C4-2B (cell line): ENCODE measurements around the gene ELOVL2.
A peak's percentile ranks its signal among the peaks of the same experiment; 100 is the strongest.

Source experiments
- H3K27ac ChIP-seq: fragments of 450-650 bp; 2 replicates; pipeline ENCODE4 v1.5.1; 2017
- ZFX ChIP-seq: fragments of 450-650 bp; IDR thresholded peaks from 2 replicates; pipeline ENCODE4 v1.6.1; 2017
- TF ChIP-seq, protein P1 (sequence below): fragments of 450-650 bp; conservative IDR thresholded peaks from 2 replicates; pipeline ENCODE4 v1.5.1; 2017; ENCODE audit warnings: mild to moderate bottlenecking

ELOVL2 gene

DNA sequence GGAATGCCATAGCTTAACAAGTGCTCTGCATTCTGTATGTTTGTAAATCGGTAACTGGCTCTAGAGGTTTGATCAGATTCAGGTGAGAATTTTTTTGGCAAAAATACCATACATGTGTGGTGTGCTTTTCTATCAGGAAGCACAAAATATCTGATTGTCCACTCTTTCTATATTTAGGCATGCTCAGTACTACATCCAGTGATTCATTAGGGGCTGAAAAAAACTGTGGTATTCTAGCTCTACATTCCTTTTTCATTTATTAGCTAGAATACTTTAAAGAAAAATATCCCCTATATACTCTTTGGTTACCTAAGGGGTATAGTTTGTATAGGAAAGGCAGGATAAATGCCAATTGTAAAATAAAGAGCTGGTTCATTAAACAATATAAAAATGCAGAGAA lies 10.6 kb upstream of the ELOVL2 start:
- TF ChIP-seq ZFX = no peak
- TF ChIP-seq, protein P1, sequence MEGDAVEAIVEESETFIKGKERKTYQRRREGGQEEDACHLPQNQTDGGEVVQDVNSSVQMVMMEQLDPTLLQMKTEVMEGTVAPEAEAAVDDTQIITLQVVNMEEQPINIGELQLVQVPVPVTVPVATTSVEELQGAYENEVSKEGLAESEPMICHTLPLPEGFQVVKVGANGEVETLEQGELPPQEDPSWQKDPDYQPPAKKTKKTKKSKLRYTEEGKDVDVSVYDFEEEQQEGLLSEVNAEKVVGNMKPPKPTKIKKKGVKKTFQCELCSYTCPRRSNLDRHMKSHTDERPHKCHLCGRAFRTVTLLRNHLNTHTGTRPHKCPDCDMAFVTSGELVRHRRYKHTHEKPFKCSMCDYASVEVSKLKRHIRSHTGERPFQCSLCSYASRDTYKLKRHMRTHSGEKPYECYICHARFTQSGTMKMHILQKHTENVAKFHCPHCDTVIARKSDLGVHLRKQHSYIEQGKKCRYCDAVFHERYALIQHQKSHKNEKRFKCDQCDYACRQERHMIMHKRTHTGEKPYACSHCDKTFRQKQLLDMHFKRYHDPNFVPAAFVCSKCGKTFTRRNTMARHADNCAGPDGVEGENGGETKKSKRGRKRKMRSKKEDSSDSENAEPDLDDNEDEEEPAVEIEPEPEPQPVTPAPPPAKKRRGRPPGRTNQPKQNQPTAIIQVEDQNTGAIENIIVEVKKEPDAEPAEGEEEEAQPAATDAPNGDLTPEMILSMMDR = no peak
- peak overlapping the region; percentile 88 for H3K27ac ChIP-seq

DNA sequence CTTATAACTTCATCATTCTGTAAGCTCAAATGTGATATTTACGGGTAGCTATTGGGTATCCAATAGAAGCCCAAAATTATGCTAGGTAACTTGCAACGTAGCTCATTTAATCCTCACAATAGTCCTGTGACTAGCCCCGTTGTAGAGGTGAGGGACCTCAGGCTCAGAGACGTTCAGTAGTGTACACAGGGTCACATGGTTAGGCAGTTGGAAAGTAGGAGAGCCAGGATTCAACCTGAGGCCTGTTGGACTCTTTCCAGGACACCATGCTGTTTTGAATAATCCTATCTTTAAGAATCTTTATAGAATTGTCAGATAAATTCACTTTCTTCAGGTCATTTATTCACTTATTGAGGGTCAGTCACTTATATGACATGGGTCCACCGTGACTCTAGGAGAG lies 9.2 kb upstream of the ELOVL2 start:
- no peak for TF ChIP-seq ZFX

DNA sequence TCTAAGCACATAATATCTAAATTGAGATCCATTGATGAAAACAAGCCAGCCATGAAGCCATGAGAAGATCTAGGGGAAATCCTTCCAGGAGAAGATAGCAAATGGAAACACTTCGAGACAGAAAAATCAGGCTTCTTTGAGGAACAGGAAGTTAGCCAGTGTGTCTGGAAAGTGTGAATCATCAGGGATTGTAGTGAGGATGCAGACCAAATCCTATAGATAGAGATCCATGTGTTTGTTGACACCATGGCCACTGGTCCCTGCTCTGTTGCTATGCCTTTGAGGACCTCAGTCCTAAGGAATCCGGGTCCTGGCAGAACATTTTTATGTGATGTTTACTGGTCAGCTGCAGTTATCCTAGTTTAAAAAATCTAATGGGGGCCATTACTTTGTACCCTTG lies 6.6 kb upstream of the ELOVL2 start:
- TF ChIP-seq, protein P1 = no peak
- no peak for TF ChIP-seq ZFX

More for the DNA sequence above, 9.2 kb upstream of the ELOVL2 start:
- peak overlapping the region; percentile 37; the same call in 1 of the 2 replicates for H3K27ac ChIP-seq

DNA sequence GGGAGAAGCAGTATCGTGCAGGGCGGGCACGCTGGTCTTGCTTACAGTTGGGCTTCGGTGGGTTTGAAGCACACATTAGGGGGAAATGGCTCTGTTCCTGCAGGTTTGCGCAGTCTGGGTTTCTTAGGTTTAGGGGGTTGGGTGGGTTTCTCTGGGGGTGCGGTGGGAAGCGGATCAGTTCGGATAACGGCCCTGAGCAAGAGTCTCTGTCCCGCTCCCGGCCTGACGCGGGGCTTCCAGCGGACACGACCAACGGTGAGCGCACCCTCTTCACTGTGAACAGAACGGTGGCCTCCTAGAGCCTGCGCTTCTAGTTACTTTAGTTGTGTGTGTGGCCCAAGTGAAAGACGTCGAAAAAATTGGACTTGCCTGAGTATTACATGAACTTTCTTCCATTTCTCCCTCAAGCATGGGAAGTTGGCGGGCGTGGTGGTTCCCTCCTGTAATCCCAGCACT lies 635 bp upstream of the ELOVL2 start:
- peak overlapping the region; percentile 72 for H3K27ac ChIP-seq
- TF ChIP-seq ZFX = no peak
- TF ChIP-seq, protein P1 = peak; percentile 39

More for the DNA sequence above, 6.6 kb upstream of the ELOVL2 start:
- H3K27ac ChIP-seq = no peak overlapping the region

DNA sequence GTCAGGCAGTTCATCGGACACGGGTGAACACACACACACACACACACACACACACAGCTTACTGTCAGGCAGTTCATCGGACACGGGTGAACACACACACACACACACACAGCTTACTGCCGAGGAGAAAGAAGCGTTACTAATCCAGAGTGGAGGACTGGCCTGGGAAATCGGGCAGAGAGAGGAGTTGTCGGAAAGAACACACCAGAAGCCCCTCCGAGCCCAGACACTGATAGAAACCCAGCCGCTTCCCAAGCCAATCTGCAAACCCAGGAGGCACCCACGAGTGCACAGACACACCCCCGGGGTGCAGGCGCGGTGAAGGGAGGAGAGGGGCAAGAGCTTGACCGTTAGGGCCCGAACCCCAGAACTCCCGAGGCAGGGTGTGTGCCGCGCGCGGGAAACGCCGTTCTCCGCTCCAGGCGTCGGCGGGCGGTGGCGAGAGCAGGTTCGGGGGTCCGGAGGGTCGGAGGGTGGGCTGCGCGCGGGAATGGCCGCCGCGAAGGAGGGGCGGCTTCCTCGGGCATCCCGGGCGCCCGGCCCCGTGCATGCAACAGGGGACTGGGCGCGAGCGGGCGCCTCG lies 636 bp downstream of the ELOVL2 start:
- H3K27ac ChIP-seq = peak overlapping the region; percentile 72; the same call in 1 of the 2 replicates
- TF ChIP-seq, protein P1 = no peak

DNA sequence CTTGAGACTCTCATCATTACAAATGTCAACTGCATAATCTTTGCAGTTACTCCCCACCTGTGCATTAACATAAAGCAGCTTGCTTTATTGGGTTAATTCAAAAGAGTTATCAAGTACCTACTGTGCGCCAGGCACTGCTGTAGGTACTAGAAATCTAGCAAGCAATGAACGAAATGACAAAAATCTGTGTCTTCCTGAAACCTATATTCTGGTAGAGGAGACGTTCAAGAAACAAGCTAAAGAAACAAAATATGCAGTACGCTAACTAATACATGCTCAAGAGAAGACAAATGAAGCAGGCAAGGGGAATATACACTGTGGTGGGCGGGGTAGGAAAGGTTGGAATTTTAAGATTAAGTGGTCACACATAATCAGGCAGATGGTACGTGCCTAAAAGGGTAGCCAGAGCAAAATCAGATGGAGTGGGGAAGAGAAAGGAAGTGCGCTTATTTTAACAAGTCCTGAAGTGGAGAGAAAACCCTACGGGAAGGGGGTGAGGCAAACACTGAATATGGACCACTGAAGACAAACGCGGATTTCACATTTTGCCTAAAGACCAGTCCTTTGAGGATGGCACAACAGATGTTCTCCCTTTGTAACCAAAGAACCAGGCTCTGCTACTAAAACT lies 1.2 kb downstream of the ELOVL2 start:
- H3K27ac ChIP-seq = no peak overlapping the region
- TF ChIP-seq, protein P1 = no peak
- TF ChIP-seq ZFX = no peak

DNA sequence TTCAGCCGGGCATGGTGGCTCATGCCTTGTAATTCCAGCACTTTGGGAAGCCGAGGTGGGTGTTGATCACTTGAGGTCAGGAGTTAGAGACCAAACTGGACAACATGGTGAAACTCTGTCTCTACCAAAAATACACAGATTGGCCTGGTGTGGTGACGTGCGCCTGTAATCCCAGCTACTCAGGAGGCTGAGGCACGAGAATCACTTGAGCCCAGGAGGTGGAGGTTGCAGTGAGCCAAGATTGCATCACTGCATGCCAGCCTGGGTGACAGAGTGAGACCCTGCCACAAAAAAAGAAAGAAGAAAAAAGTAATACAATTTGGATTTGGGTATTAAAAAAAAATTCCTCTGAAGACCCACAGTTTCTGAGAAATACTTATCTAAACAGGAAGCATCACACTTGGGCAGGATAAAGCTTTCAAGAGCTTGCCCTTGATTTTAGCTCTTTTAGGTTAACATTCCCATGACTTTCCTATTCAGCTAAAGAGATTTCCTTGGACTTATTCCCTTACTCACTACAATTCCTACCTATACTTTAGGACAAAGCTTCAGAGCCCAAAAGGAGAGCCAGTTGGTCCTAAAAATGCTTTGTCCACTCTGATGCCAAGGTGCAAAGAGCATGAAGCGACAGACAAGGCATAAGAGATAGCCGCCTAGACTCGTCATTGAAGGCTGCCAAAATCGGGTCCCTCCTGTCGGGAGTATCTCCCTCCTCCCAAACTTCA lies 1.9 kb downstream of the ELOVL2 start:
- no peak overlapping the region for H3K27ac ChIP-seq
- TF ChIP-seq, protein P1 = no peak
- TF ChIP-seq ZFX = no peak
